GM18499 (cell line): ENCODE results near the gene PLCXD3.
"Not testable (repeated sequence)": the region's sequence is repeated elsewhere in the genome, so short reads cannot be mapped to it uniquely, and the experiment has no call there.

Experiments
- ATAC-seq: cut with Tn5 transposase; IDR thresholded peaks from one replicate; pipeline ENCODE4 v1.9.1; 2021; ENCODE audit warnings: moderate number of reproducible peaks; ENCODE audit not compliant: insufficient read depth, unreplicated experiment

PLCXD3 gene

GRCh38 chr5:41503310-41503709, 7.1 kb downstream of the PLCXD3 start:
- no peak for ATAC-seq

DNA sequence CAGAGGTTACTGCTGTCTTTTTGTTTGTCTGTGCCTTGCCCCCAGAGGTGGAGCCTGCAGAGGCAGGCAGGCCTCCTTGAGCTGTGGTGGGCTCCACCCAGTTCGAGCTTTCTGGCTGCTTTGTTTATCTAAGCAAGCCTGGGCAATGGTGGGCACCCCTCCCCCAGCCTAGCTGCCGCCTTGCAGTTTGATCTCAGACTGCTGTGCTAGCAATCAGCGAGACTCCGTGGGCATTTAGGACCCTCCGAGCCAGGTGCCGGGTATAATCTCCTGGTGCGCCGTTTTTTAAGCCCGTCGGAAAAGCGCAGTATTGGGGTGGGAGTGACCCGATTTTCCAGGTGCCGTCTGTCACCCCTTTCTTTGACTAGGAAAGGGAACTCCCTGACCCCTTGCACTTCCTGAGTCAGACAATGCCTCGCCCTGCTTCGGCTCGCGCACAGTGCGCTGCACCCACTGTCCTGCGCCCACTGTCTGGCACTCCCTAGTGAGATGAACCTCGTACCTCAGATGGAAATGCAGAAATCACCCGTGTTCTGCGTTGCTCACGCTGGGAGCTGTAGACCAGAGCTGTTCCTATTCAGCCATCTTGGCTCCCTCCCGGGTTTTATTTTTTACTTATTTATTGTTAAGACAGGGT, 16.8 kb downstream of the PLCXD3 start:
- not testable (repeated sequence) for ATAC-seq

DNA sequence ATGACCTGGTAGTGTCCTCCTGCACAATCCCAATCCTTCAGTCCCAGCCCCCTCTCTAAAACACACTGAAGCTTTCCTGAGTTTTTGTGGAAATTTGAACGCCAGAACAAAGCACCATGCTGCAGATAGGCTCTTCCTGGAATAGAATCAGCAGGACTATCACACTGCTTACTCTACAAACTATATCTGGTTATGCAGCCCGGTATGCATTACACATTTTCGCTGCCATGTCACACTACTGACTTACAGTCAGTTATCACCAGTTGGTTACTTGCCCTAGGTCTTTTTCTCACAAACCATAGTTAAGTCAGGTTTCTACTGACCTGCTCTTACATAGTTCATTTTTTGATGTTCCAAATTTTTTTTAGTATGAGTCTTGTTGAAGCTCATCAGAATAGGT, 24.9 kb downstream of the PLCXD3 start:
- no peak for ATAC-seq

- ATAC-seq = no peak
Observed at GRCh38 chr5:41482715-41483114, 27.7 kb downstream of the PLCXD3 start.

DNA sequence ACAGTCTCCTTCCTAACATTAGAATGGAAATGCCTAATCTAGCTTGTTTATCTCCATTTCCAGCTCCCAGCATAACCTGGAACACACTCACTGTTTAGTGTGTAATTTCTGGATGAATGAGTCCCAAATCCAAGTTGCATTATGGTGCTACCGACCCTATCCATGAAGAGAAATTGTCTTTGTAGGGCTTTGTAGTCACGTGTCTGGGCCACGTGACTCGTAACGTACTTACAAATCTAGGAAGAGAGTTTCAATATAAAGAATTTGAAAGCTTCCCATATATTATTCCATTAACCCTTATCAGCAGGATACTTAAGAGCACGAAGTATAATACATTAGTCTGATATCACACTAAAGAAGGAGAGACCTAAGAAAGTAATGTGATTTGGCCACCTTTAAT, 28.2 kb downstream of the PLCXD3 start:
- ATAC-seq = no peak

DNA sequence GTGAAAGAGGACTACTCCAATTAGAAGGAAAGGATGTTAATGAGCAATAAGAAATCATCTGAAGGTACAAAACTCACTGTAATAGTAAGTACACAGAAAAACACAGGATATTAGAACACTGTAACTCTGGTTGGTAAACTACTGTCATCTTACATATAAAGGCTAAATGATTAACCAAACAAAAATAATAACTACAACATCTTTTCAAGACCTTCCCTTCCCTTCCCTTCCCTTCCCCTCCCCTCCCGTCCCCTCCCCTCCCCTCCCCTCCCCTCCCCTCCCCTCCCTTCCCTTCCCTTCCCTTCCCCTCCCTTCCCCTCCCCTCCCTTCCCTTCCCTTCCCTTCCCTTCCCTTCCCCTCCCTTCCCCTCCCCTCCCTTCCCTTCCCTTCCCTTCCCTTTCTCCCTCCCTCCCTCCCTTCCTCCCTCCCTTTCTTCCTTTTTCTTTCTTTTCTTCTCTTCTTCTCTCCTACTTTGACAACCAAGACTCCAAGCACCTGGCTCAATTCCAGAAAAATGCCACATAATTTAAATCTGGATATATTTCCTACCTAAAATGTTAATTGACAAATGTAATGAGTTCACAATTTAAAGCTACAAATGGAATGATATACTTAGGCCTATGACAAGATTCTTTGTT, 38.7 kb downstream of the PLCXD3 start:
- not testable (repeated sequence) for ATAC-seq

GRCh38 chr5:41465493-41466171, 44.8 kb downstream of the PLCXD3 start:
- ATAC-seq = no peak

DNA sequence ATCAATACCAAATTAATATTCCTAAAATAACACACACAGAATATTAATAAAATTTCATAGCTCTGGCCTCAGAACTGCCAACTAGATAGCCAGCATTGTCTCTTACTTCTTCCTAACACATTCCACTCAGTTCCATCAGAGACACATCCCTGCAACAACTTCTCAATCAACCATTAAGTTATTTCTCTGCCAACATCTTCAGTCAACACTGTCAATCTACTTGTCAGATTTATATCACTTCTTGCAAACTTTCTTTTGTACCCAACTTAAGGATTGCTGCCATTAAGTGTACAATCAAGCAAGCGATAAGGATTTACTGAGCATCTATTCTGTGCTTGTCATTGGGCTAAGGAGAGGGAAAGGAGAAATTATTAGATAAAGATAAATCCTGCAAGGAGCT, 50.8 kb downstream of the PLCXD3 start:
- ATAC-seq = no peak

DNA sequence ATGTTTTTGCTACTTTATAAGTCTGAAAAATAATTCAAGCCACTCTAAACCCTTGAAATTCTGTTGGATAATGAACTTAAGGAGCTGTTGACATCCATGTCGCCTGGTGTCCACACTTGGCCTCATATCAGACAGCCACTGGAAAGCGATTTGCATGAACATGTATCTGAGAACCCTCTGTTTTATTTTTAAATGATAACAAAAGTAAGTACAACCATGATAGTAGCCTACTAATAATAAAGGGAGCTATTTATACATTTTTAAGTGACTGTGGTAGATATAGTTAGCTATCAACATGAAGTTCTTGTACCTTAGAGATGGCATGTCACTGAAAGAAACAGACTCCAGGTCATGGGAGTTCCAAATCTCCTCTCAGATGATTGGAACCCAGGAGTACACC, 53.3 kb downstream of the PLCXD3 start:
- ATAC-seq = no peak

DNA sequence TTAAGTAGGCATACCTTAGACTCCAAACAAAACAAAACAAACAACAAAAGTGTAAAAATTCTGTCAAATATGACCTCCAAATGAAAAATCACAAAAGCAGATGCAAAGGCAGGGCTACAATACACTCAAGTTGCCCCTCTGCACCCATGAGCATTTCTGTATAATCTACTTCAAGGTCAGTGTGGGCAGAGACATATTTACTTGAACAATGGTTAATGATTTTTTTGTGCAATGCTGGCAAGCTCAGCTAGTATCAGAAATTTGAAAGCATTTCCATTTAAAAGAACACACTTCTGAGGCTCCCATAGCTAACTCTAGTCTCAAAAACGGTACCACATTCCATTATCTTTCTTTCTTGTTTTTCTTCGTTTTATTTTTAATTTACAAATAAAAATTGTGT, 57.9 kb downstream of the PLCXD3 start:
- ATAC-seq = no peak

GRCh38 chr5:41447650-41448510, 62.5 kb downstream of the PLCXD3 start:
- no peak for ATAC-seq

GRCh38 chr5:41445937-41446563, 64.4 kb downstream of the PLCXD3 start:
- no peak for ATAC-seq

DNA sequence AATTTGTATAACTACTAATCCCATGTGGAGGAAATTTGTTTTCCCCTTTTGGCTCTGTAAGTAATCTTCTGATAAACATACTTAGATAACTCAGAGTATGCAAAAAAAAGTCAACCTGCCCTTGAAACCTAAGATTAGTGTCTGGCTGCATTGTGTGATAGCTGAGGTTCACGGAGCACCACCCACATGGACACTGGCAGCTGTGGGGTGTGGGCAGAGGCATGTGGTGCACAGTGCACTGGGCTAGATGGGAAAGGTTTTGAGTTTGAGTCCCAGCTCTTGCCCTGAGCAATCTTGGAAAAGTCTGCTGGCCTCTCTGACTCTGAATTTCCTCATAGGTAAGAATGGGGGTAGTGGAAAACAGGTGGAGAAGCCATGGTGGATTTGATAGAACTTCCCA, 75.1 kb downstream of the PLCXD3 start:
- no peak for ATAC-seq

- ATAC-seq = no peak
Observed at GRCh38 chr5:41433552-41434181, 76.7 kb downstream of the PLCXD3 start.

DNA sequence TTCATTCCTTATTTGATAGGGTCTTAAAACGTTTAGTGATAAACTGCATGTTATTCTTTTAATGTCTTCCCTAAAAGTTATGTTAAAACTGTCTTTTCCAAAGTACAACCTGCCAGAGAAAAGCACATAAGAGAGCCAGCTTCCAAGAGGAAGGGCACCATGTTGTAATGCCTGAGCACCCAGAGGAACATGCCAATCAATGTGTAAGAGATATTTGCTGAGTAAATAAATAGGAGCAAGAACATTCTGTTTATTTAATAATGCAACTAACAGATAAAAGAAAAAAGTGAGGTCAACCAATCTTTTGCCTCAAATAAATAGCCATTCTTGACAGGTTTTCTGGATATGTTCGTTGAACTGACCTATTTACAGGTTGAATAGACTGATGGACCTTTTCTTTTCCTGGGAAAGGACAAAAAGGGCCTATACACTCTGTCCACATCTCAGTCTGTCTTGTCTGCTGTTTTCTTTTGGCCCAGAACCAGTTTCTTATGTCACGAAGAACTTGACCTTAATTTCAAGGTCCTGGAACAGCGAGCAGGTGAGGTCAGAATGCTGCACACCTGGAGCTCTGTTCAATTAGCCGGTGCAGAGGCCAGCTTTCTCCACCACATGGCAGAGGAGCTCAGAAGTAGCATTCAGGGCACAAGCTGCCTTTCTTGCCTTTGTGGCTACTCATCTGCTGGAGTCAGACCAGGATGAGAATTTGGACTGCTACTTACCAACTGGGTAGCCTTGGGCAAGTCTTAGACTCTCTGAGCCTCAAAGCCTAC, 77.7 kb downstream of the PLCXD3 start:
- no peak for ATAC-seq

DNA sequence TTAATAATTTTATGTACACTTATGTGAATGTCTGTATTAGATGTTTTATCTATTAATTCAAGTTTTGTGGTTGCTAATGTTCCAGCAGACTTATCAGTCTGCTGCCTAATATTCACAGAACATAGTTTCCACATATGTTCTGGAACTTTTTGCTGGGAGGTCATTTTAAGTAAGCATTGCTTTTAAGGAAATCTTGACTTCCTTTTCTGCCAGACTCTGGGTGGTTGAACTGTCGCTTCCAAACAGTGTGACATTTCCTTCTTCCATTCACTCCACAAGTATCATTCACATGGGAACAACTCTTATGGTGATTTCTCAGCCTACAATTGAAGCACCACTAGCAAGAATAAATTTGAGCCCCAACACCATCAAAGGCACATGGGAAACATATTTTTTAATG, 82.9 kb downstream of the PLCXD3 start:
- ATAC-seq = no peak

DNA sequence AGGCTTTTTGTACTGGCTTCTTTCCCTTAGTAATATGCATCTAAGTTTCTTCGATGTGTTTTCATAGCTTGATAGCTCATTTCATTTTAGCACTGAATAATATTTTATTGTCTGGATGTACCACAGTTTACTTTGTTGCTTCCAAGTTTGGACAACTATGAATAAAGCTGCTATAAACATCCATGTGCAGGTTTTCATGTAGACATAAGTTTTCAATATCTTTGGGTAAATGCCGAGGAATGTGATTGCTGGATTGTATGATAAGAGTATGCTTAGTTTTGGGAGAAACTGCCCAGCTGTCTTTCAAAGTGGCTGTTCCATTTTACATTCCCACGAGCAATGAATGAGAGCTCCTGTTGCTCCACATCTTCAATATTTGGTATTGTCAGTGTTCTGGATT, 84.7 kb downstream of the PLCXD3 start:
- no peak for ATAC-seq

DNA sequence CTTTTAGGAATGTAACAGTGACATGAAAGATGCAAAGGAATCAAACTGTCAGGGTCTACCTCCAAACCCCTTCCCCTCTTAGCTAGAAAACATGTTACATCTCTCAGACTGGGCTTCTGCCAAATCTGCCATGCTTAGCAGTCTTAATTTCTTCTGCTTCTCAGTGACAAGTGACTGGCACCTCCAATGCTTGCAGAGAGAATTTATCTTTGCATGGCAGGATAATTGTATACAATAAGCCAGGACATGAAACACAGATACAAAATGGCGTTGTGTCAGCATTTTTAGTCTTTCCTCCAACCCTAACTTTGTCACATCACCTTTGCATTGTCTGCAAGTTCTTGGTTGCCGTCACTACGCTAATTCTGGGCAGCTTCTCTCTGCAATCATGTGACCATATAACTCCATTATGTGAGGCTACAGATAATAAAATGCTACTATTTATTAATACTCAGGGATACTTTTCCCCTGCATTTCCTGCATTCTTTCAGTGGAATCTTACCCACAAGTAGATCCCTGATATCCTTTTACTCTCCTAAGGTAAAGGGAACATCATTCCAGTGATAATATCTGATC, 89.8 kb downstream of the PLCXD3 start:
- no peak for ATAC-seq
